CD4-positive, alpha-beta T cell (primary cell): Measurements from ENCODE around the gene PLA2G2D. TPM values are rescaled to one million over a fixed set of nuclear protein-coding genes. Genes with fewer than 3 reads are reported as not detected.

Experiments used
- ATAC-seq: fragments of 200-7000 bp; cut with Tn5 transposase; one replicate; pipeline ENCODE4 v1.10.0; 2022; ENCODE audit warnings: mild to moderate bottlenecking; ENCODE audit not compliant: poor library complexity
- CTCF ChIA-PET: fragments of 350-600 bp; sonication (Branson Sonifier 250); formaldehyde crosslinking; loops from one replicate; lab custom pipeline; 2021; ENCODE audit warnings: antibody characterized with exemption, inconsistent platforms; lab: Charles Lee
- POLR2A ChIA-PET: fragments of 350-600 bp; sonication (Branson Sonifier 250); formaldehyde crosslinking; loops from one replicate; lab custom pipeline; 2021; ENCODE audit warnings: antibody characterized with exemption, inconsistent platforms; lab: Charles Lee
- DNase-seq, 14 experiments: peaks; one replicate each; pipeline ENCODE4 v3.0.0-alpha.2; 2013 to 2020; ENCODE audit warnings: mixed read lengths in 2 of 14
- H3K27ac ChIP-seq, 2 donors: one replicate each; pipeline versions ENCODE4 v1.5.1 to v1.7.0; 2013; ENCODE audit warnings: low read length in 2 of 2, low read depth in 1 of 2, mild to moderate bottlenecking in 1 of 2
- H3K27me3 ChIP-seq, 2 experiments: 1 replicate in 1 of 2; 2 replicates in 1 of 2; pipeline versions ENCODE4 v1.6.1 to v1.7.0; 2013; ENCODE audit warnings: low read length in 2 of 2, control low read depth in 1 of 2, mild to moderate bottlenecking in 1 of 2, moderate library complexity in 1 of 2; ENCODE audit not compliant: insufficient read depth in 2 of 2, control insufficient read depth in 1 of 2
- H3K36me3 ChIP-seq: one replicate; pipeline ENCODE4 v1.6.1; 2013; ENCODE audit warnings: low read length, control low read depth; ENCODE audit not compliant: insufficient read depth
- H3K4me1 ChIP-seq: one replicate; pipeline ENCODE4 v1.6.1; 2013; ENCODE audit warnings: low read length, control low read depth; ENCODE audit not compliant: insufficient read depth
- H3K4me3 ChIP-seq: one replicate; pipeline ENCODE4 v1.5.1; 2013; ENCODE audit warnings: mild to moderate bottlenecking, low read length, moderate library complexity
- H3K9me3 ChIP-seq, 2 experiments: 1 replicate in 1 of 2; 2 replicates in 1 of 2; pipeline versions ENCODE4 v1.6.1 to v1.7.0; 2013; ENCODE audit warnings: low read length in 2 of 2, mild to moderate bottlenecking in 2 of 2, control low read depth in 1 of 2, moderate library complexity in 1 of 2; ENCODE audit not compliant: control insufficient read depth in 1 of 2, insufficient read depth in 1 of 2
- H3K27ac Mint-ChIP-seq: one replicate; pipeline ENCODE4 v1.8.0; 2020; ENCODE audit warnings: mixed read lengths
- H3K27me3 Mint-ChIP-seq: one replicate; pipeline ENCODE4 v1.8.0; 2021; ENCODE audit warnings: mixed read lengths
- H3K36me3 Mint-ChIP-seq: one replicate; pipeline ENCODE4 v1.8.0; 2021; ENCODE audit warnings: low read depth, mixed read lengths
- H3K4me1 Mint-ChIP-seq: one replicate; pipeline ENCODE4 v1.8.0; 2021; ENCODE audit warnings: low read depth, mixed read lengths
- H3K4me3 Mint-ChIP-seq: one replicate; pipeline ENCODE4 v1.8.0; 2020; ENCODE audit warnings: mild to moderate bottlenecking, mixed read lengths
- H3K9me3 Mint-ChIP-seq: one replicate; pipeline ENCODE4 v1.8.0; 2020; ENCODE audit warnings: mixed read lengths
- intact Hi-C, 2 experiments: fragments of 100-400 bp; cut with DNase I in 1 of 2; cut with micrococcal nuclease in 1 of 2; formaldehyde crosslinking; loops; one replicate each; pipeline versions ENCODE4 v1.15.1 to v1.9.0; 2023 to 2025; cut with DNase I, micrococcal nuclease
- total RNA-seq, 174 experiments: library from RNA in 2 of 174; stranded (reverse) in 2 of 174; gene quantifications; one replicate each; pipeline ENCODE4 v1.2.3 and lab custom pipeline; 2021 to 2026
- TF ChIP-seq, protein P1 (sequence below): fragments of 200-600 bp; IDR thresholded peaks from one replicate; pipeline ENCODE4 v1.8.0; 2022; ENCODE audit warnings: antibody characterized with exemption, mild to moderate bottlenecking

Gene PLA2G2D
- total RNA-seq, 2 experiments from 2014 or later = not detected

DNA sequence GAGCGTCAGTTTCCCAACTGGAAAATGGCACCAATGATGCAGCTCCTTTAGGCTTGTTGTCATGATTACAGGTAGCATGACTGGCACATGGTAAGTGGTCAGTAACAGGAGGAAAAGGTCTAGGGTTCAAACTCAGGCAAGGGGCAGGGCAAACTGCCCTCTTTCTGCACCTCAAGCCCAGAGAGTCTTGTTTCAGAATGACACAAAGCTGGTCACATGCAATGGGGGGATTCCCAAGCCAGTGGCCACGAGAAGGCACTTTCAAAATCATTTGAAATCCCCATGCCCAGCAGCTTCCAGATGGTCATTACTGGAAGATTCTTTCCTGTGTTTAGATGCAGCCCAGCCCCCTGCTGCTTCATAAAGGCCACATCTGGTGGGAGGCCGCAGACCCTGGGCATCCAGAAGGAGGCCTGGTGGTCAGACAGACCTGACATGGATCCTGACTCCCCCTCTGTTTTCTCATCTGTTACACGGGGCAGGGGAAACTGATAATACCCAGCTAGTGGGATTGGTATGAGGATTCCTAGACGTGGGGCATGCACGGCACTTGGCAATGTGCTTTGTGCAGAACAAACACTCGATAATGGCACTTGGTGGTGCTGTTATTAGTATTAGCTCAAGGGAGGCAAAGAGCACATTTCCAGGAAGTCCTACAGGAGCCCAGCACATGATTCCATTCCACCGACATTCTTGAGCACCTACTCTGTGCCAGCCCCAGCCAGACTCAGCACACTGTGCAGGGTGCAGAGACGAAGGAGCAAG, 6.9 kb upstream of the PLA2G2D start:
- ATAC-seq = no peak
- no peaks in the 10 kb centered on the region for H3K4me1 ChIP-seq
- H3K27me3 ChIP-seq = peaks cover 0 to 6% of the 10 kb centered on the region in 2 experiments
- H3K27ac ChIP-seq = no peak overlapping the region
- Mint-ChIP-seq H3K27ac (no peak overlapping the region), H3K4me3 (no peak overlapping the region), H3K9me3 (no peaks in the 10 kb centered on the region), H3K36me3 (no peaks in the 10 kb centered on the region), H3K27me3 (peaks cover 28% of the 10 kb centered on the region), H3K4me1 (no peaks in the 10 kb centered on the region)
- H3K9me3 ChIP-seq = peaks cover 0 to 9% of the 10 kb centered on the region in 2 experiments
- H3K36me3 ChIP-seq = no peaks in the 10 kb centered on the region
- TF ChIP-seq, protein P1, sequence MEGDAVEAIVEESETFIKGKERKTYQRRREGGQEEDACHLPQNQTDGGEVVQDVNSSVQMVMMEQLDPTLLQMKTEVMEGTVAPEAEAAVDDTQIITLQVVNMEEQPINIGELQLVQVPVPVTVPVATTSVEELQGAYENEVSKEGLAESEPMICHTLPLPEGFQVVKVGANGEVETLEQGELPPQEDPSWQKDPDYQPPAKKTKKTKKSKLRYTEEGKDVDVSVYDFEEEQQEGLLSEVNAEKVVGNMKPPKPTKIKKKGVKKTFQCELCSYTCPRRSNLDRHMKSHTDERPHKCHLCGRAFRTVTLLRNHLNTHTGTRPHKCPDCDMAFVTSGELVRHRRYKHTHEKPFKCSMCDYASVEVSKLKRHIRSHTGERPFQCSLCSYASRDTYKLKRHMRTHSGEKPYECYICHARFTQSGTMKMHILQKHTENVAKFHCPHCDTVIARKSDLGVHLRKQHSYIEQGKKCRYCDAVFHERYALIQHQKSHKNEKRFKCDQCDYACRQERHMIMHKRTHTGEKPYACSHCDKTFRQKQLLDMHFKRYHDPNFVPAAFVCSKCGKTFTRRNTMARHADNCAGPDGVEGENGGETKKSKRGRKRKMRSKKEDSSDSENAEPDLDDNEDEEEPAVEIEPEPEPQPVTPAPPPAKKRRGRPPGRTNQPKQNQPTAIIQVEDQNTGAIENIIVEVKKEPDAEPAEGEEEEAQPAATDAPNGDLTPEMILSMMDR = no peak
- intact Hi-C loops = no loop called here
- POLR2A ChIA-PET = no interaction called here
- DNase-seq = peak in 1 of 14 experiments; percentile 13
- CTCF ChIA-PET = no interaction called here
- H3K4me3 ChIP-seq = no peak overlapping the region

DNA sequence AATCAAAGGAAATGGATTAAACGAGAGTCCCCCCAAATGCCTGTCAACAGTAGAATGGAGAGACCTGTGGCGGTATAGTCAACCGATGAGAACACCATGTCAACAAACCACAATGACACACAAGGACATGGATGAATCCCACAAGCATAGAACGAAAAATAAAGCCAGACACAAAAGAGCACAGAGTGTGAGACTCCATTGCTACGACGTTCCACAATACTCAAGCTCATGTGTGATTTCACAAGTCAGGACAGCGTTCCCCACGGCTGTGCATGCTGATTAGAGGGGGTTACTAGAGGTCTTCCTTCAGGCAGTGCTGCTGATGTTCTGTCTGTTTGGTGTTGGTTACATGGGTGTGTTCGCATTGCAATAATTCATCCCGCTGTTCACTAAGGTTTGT, 5.8 kb upstream of the PLA2G2D start:
- peaks cover 0 to 6% of the 10 kb centered on the region in 2 experiments for H3K27me3 ChIP-seq
- POLR2A ChIA-PET = no interaction called here
- ATAC-seq = no peak
- no peak overlapping the region for H3K4me3 Mint-ChIP-seq
- peaks cover 27% of the 10 kb centered on the region for H3K27me3 Mint-ChIP-seq
- TF ChIP-seq, protein P1 = no peak
- H3K4me1 Mint-ChIP-seq = no peaks in the 10 kb centered on the region
- no peaks in the 10 kb centered on the region for H3K36me3 Mint-ChIP-seq
- H3K27ac Mint-ChIP-seq = no peak overlapping the region
- no peaks in the 10 kb centered on the region for H3K4me1 ChIP-seq
- no peak overlapping the region for H3K27ac ChIP-seq
- peaks cover 0 to 3% of the 10 kb centered on the region in 2 experiments for H3K9me3 ChIP-seq
- intact Hi-C loops = no loop called here
- CTCF ChIA-PET = interaction anchor here (1.2 kb wide), 1 partner anchor 27 kb away, joined by 4 read pairs; no protein-coding TSS in a partner anchor
- H3K36me3 ChIP-seq = no peaks in the 10 kb centered on the region
- no peak overlapping the region for H3K4me3 ChIP-seq
- H3K9me3 Mint-ChIP-seq = no peaks in the 10 kb centered on the region
- DNase-seq = peak in 1 of 14 experiments; percentile 20

DNA sequence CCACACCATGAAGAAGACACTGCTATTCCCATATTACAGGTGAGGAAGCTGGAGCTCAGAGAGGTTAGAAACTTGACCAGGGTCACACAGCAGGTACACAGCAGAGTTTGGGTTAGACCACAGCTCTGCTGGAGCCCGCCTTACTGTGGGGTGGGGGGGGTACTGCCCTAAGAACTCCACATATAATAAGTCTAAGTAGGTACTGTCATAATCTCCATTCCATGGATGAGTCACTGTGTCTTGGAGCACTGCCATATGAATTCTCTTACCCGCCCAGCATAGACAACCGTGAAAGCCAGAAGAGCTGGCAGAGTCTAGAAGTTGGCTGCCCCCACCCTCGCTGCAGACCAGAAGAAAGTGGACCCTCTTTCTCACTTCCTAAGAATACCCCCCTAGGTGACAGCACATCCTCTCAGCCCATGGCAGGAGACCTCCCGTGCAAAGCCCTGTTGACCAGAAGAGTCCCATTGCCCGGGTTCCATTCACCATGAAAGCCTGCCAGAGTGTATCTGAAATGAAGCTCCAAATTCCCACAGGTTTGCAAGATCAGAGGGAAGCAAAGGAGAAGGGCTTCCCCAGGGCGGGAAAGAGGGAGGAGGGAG, 5.2 kb upstream of the PLA2G2D start:
- no peak for ATAC-seq
- no peak for DNase-seq

More for the DNA sequence above, 5.2 kb upstream of the PLA2G2D start:
- POLR2A ChIA-PET = no interaction called here
- peaks cover 0 to 6% of the 10 kb centered on the region in 2 experiments for H3K27me3 ChIP-seq
- peaks cover 0 to 3% of the 10 kb centered on the region in 2 experiments for H3K9me3 ChIP-seq
- intact Hi-C loops = no loop called here
- no peaks in the 10 kb centered on the region for H3K36me3 ChIP-seq
- CTCF ChIA-PET = interaction anchor here (1.2 kb wide), 1 partner anchor 28 kb away, joined by 4 read pairs; no protein-coding TSS in a partner anchor
- H3K27ac ChIP-seq = no peak overlapping the region
- TF ChIP-seq, protein P1 = no peak
- peaks cover 27% of the 10 kb centered on the region for H3K27me3 Mint-ChIP-seq
- no peaks in the 10 kb centered on the region for H3K36me3 Mint-ChIP-seq
- no peaks in the 10 kb centered on the region for H3K9me3 Mint-ChIP-seq
- no peak overlapping the region for H3K4me3 ChIP-seq
- H3K4me1 Mint-ChIP-seq = no peaks in the 10 kb centered on the region
- H3K4me3 Mint-ChIP-seq = no peak overlapping the region
- H3K27ac Mint-ChIP-seq = no peak overlapping the region
- H3K4me1 ChIP-seq = no peaks in the 10 kb centered on the region
